Neural crest cell (in vitro differentiated cells): ENCODE results near the gene GAMT. TPM values are rescaled to one million over a fixed set of nuclear protein-coding genes. Genes with fewer than 3 reads are reported as not detected.

ENCODE experiments used
- DNase-seq: peaks from one replicate; pipeline ENCODE4 v3.0.0; 2021; ENCODE audit warnings: low read depth, mixed read lengths, low spot score
- H3K27ac Mint-ChIP-seq: one replicate; pipeline ENCODE4 v1.8.0; 2021; ENCODE audit warnings: mild to moderate bottlenecking, mixed read lengths; ENCODE audit not compliant: unreplicated experiment
- H3K27me3 Mint-ChIP-seq: 2 replicates; pipeline ENCODE4 v1.8.0; 2021; ENCODE audit warnings: low read depth, mild to moderate bottlenecking, mixed read lengths
- H3K36me3 Mint-ChIP-seq: 2 replicates; pipeline ENCODE4 v1.8.0; 2021; ENCODE audit warnings: low read depth, mild to moderate bottlenecking, mixed read lengths
- H3K4me1 Mint-ChIP-seq: 2 replicates; pipeline ENCODE4 v1.8.0; 2021; ENCODE audit warnings: mixed read lengths
- H3K4me3 Mint-ChIP-seq: one replicate; pipeline ENCODE4 v1.8.0; 2021; ENCODE audit warnings: mild to moderate bottlenecking, mixed read lengths
- H3K9me3 Mint-ChIP-seq: 2 replicates; pipeline ENCODE4 v1.8.0; 2021; ENCODE audit warnings: mixed read lengths
- CTCF ChIP-seq: fragments of 200-600 bp; sonication (generic); conservative IDR thresholded peaks from 2 replicates; pipeline ENCODE4 v1.5.0; 2021; ENCODE audit warnings: antibody characterized with exemption, mild to moderate bottlenecking
- total RNA-seq: library from RNA; stranded (reverse); gene quantifications from 2 replicates; pipeline ENCODE4 v1.2.1, GENCODE V29; 2021

GAMT gene
- total RNA-seq, 1 donor from 2014 or later, result 45.6 TPM

GRCh38 chr19:1389033-1389940 is 12.1 kb downstream of the GAMT start:
- peak overlapping the region; percentile 59 for H3K4me3 Mint-ChIP-seq
- peaks cover 4% of the 10 kb centered on the region for H3K4me1 Mint-ChIP-seq
- H3K9me3 Mint-ChIP-seq, result no peaks in the 10 kb centered on the region
- no peak for TF ChIP-seq CTCF
- DNase-seq, result no peak
- peaks cover 6% of the 10 kb centered on the region for H3K36me3 Mint-ChIP-seq
- H3K27ac Mint-ChIP-seq, result peak overlapping the region; percentile 57
- no peaks in the 10 kb centered on the region for H3K27me3 Mint-ChIP-seq

GRCh38 chr19:1388637-1389026 is 12.7 kb downstream of the GAMT start:
- TF ChIP-seq CTCF, result no peak
- no peak for DNase-seq
- H3K9me3 Mint-ChIP-seq, result no peaks in the 10 kb centered on the region
- peaks cover 7% of the 10 kb centered on the region for H3K36me3 Mint-ChIP-seq
- H3K27me3 Mint-ChIP-seq, result peaks cover under 1% of the 10 kb centered on the region
- peaks cover 6% of the 10 kb centered on the region for H3K4me1 Mint-ChIP-seq
- peak overlapping the region; percentile 59 for H3K4me3 Mint-ChIP-seq
- peak overlapping the region; percentile 57 for H3K27ac Mint-ChIP-seq

GRCh38 chr19:1387684-1388636 is 13.4 kb downstream of the GAMT start:
- H3K27ac Mint-ChIP-seq, result peak overlapping the region; percentile 43
- TF ChIP-seq CTCF, result no peak
- H3K27me3 Mint-ChIP-seq, result peaks cover 7% of the 10 kb centered on the region
- H3K4me1 Mint-ChIP-seq, result peaks cover 13% of the 10 kb centered on the region
- DNase-seq, result no peak
- H3K4me3 Mint-ChIP-seq, result no peak overlapping the region
- H3K36me3 Mint-ChIP-seq, result peaks cover 13% of the 10 kb centered on the region
- peaks cover 2% of the 10 kb centered on the region for H3K9me3 Mint-ChIP-seq

GRCh38 chr19:1386945-1387683 is 14.2 kb downstream of the GAMT start:
- H3K27me3 Mint-ChIP-seq, result peaks cover 11% of the 10 kb centered on the region
- no peak overlapping the region for H3K27ac Mint-ChIP-seq
- no peak for TF ChIP-seq CTCF
- DNase-seq, result no peak
- peaks cover 16% of the 10 kb centered on the region for H3K4me1 Mint-ChIP-seq
- H3K9me3 Mint-ChIP-seq, result peaks cover 2% of the 10 kb centered on the region
- peaks cover 15% of the 10 kb centered on the region for H3K36me3 Mint-ChIP-seq
- no peak overlapping the region for H3K4me3 Mint-ChIP-seq

- Mint-ChIP-seq H3K27me3 (peaks cover 17% of the 10 kb centered on the region), H3K27ac (no peak overlapping the region), H3K4me1 (peaks cover 22% of the 10 kb centered on the region), H3K36me3 (peaks cover 15% of the 10 kb centered on the region), H3K9me3 (peaks cover 2% of the 10 kb centered on the region), H3K4me3 (no peak overlapping the region)
- no peak for DNase-seq
- no peak for TF ChIP-seq CTCF
Observed at GRCh38 chr19:1385816-1386215, 15.5 kb downstream of the GAMT start.
